NB4 (cell line): ENCODE data around the gene FBXO48.

Experiments
- MAX ChIP-seq: IDR thresholded peaks from 2 replicates; pipeline ENCODE4 v1.6.1; 2011; ENCODE audit warnings: low read depth, low read length
- MYC ChIP-seq: IDR thresholded peaks from 2 replicates; pipeline ENCODE4 v1.6.1; 2011; ENCODE audit warnings: low read depth, low read length
- POLR2A ChIP-seq: IDR thresholded peaks from 2 replicates; pipeline ENCODE4 v1.6.1; 2011; ENCODE audit warnings: mild to moderate bottlenecking; ENCODE audit not compliant: insufficient read length; ENCODE audit errors: extremely low read depth
- TF ChIP-seq, protein P1 (sequence below): IDR thresholded peaks from one replicate; pipeline ENCODE4 v1.5.1; 2012; ENCODE audit warnings: low read depth, low read length

GRCh38 chr2:68506170-68506569 lies 39.1 kb upstream of the FBXO48 start:
- TF ChIP-seq POLR2A (no peak), MAX (no peak), MYC (no peak)
- TF ChIP-seq, protein P1, sequence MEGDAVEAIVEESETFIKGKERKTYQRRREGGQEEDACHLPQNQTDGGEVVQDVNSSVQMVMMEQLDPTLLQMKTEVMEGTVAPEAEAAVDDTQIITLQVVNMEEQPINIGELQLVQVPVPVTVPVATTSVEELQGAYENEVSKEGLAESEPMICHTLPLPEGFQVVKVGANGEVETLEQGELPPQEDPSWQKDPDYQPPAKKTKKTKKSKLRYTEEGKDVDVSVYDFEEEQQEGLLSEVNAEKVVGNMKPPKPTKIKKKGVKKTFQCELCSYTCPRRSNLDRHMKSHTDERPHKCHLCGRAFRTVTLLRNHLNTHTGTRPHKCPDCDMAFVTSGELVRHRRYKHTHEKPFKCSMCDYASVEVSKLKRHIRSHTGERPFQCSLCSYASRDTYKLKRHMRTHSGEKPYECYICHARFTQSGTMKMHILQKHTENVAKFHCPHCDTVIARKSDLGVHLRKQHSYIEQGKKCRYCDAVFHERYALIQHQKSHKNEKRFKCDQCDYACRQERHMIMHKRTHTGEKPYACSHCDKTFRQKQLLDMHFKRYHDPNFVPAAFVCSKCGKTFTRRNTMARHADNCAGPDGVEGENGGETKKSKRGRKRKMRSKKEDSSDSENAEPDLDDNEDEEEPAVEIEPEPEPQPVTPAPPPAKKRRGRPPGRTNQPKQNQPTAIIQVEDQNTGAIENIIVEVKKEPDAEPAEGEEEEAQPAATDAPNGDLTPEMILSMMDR, result no peak
